HS-5 (cell line): ENCODE results near the gene CASZ1.

Experiments
- DNase-seq: peaks from one replicate; pipeline ENCODE4 v3.0.0-alpha.2; 2012; ENCODE audit warnings: low read depth

CASZ1 gene

DNA sequence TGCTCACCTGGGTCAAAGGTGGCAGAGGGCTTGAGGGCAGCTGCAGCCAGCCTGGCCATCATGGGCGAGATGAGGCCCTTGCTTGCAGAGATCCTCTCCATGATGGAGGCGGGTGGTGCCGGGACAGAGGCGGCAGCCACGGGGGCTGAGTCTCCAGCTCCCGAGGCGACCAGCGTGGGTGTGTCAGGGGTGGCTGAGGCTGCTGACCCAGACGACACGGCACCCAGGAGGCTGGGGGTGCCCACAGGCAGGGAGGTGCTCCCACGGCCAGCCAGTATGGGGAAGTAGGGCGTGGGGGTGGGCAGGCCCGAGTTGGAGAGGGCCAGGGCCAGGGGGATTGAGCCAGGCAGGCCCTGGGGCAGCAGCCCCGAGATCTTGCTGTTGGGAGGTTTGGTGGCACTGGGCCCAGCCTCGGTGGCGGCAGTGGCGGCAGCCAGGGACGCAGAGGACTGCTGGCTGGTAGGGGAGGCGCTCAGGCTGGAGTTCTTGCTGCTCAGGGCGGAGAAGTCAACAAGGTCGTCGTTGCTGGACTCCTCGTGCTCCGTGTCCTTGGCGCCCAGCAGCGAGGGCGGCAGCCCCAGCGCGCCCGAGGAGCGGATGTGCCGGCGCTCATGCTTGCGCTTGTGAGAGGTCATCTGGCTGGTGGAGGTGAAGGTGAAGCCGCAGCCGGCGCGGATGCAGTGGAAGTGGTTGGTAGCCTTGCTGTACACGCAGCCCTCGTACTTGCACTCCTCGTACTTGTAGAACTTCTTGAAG is 142.9 kb downstream of the CASZ1 start:
- no peak for DNase-seq

DNA sequence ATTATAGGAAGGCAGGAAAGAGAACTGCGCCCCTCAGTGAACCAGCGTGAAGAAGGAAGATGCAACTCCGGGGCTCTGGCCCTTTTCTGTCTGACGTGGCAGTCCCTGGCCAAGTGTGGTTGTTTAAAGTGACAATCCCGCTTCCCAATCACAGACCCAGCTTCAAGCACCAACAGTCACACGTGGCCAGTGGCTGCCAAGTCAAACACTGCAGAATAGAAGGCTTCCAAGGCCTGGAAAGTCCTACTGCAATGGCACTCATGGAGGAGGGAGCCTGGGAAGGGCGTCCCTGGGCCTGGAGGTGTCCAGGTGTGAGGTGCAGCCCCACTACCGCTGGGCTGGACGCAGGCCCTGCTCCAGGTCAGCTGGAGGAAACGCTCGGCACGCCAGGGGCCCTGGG is 143.8 kb downstream of the CASZ1 start:
- DNase-seq, result no peak

DNA sequence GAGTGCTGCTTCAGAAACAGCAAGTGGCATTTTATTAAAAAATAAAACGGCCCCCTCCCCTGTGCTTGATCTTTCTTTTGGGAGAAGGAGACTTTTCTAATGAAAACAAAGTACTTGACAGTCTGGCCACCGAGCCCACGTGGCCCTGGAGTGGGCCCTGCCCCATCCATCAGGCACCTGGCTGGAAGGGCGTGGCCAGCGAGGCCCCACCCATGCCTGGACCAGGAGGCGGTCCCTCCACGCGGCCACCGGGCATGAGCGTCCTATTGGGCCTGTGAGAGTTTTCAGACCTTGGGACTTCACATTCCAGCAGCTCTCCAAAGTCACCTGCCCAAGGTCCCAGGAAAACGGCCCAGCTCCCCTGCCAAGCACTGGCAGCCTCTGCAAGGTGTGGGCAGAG is 144.7 kb downstream of the CASZ1 start:
- DNase-seq, result no peak

DNA sequence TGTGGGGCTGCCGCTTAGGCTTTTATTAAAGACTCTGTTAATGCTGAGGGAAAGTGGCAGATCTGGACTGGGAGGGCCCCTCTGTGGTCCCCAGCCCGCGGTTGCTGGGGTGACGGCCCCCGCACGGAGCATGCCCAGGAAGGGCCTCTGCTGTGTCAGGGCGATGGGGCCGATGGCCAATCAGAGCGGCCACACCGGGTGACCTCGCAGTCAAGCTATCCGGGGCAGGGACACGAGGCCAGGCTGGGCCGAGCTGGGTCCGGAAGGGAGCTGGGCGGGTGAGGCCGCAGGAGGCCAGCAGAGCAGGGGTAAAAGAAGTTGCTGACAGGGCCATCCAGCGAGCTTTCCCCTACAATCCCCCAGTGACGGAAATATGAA is 145.1 kb downstream of the CASZ1 start:
- DNase-seq, result no peak

DNA sequence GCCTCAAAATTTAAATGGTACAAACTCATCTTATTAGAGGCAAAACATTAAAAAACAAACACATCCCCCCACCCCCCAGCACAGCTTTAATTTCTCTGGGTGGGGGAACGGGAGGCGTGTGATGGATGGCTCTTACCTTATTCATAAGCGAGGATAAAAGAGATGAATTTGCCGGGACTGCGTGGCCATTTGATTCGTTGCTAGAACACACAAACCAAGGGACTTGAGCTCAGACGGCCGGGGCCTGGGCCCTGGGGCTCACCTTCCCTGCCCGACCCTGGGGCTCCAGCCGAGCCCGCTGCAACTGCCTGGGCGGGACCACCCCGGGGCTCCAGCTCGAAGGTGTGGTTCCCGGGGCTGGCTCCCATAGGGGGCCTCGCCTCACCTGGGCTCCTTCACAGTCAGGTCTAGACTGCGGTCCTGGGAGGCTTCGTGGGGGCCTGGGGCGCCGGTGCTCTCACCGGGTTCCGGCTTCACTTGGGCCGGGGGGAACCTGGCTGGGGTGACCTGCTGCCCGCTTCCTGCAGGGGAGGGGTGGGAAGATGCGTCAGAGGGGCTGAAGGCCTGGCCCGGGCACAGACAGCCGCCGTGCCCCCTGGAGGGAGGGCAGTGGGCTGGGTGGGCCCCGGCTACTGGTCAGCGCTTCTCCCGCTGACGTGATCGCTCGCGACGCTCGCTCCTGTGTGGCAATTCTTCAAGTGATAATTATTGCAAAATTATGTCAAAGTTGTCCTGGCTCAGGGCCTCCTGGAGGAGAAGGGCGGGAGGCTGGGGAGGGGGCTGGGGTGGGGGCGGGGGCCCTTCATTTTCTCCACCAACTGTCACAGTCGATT is 145.7 kb downstream of the CASZ1 start:
- DNase-seq, result no peak

DNA sequence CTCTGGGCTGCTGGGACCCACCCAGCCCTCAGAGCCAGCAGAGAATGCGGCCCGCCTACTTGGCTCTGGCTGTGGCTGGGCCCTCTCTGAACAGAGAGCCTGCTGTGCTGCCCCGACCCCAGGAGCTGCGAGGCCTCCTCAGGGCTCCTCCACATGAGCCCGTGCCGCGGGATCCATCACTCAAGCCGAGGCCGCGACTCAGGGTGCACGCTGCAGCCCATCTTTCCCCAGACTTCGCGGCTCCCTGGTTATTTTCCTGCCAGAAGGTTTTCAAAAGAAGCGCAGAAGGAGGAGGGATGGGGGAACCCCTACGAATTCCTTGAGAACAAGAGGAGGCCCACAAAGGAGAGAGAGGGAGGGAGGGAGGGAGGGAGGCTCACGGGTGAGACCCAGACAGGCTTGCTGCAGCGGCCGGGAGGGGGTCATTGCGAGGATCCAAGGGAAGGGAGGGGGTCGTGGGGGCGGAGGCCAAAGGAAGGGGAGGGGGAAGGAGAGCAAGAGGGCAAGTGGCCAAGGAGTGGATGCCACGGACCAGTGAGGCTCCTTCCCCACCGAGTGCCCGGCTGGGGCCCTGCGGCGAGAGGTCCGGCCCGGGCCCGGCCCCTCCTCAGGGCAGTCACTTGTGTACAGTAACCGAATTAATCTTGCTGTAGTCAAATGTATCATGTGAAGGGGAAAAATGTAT is 146.8 kb downstream of the CASZ1 start:
- DNase-seq, result no peak

DNA sequence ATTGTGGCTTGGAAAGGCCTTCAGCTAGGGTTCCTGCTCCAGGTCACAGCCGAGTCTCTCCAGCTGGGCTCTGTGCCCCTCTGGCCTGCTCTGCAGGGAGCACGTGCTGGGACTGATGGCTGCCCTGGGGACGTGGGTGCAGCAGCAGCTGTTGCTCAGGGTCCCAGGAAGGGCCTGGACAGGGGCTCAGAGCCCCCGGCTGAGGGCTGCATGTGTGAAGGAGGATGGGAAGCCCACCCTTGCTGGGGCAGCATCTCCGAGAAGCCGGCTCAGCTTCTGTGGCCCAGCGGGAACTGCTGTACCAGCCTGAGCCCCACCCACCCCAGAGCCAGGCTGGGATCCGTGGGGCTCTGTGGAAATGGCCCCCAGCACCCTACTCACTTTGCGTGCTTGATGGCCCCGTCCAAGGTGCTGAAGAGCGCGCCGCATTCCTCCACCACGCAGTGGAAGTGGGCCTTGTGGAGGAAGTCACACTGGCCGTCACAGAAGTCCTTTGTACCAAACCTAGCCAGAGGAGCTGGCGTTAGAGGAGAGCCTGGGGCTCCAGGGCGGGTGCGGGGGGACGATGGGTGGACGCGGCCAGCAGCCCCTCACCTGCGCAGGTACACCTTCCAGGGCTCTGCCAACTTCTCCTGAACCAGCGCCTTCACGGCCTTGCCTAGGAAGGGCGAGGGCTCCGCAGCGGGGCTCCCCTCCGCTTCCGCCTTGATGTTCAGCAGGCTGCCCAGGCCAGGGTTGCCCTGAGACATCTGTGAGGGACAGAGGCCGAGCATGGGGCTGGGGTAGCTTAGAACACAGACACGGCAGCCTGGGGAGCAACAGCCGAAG is 147.5 kb downstream of the CASZ1 start:
- DNase-seq, result no peak

DNA sequence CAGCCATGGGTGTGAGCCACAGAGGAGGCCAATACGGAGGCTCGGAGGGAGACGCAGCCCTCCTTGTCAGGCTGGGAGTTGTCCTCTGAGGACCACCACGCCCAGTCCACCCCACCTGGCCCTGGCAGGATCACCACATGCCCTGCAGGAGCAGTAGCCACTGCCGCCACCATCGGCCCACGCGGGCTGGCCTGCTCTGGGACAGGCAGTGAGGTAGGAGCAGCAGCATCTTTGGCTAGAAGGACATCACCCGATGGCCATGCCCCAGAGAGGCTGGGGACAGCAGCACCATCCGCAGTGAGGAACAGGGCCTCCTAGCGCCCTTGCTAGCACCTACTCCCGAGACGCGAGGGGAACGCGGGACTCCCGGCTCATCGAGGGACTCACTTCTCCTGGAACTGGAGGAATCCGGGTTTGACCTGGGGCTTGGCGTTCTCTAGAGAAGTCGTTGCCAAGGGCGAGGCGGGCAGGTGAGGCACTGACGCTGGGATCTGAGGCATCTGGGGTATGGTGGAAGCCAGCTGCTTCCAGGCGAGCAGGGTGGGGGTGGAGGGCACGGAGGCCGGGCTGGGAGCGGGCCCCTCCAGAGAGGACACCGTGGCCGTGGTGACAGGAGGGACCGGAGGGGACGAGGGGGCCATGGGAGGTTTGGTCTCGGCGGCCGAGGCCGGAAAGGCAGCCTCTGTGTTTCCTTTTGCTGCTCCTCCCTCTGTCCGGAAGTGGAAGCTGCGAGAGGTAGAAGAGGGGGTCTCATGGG is 148.9 kb downstream of the CASZ1 start:
- DNase-seq, result no peak

DNA sequence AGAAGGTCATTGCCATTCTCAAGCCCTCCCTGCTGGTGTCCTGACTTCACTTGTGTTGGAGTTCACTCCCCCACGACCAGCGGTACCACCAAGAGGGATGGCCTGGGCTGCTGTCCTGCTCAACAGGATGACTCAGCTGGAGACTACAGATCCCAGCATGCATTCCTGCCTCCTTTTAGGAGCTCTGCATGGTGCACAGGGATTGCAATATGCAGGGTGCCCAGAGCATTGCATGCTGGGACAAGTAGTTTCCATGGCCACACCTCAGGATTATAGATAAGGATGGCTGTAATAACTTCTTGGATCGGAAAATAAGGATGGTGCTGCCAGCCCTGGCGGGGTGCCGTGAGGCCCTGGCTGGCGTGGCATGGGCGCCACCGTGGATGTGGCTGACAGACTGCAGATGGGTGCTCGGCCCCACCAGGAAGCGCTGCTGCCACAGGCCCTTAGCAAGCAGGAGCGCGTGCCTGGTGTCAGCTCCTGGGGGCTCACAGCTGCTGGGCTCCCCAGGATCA is 150.0 kb downstream of the CASZ1 start:
- DNase-seq, result peak; percentile 26

DNA sequence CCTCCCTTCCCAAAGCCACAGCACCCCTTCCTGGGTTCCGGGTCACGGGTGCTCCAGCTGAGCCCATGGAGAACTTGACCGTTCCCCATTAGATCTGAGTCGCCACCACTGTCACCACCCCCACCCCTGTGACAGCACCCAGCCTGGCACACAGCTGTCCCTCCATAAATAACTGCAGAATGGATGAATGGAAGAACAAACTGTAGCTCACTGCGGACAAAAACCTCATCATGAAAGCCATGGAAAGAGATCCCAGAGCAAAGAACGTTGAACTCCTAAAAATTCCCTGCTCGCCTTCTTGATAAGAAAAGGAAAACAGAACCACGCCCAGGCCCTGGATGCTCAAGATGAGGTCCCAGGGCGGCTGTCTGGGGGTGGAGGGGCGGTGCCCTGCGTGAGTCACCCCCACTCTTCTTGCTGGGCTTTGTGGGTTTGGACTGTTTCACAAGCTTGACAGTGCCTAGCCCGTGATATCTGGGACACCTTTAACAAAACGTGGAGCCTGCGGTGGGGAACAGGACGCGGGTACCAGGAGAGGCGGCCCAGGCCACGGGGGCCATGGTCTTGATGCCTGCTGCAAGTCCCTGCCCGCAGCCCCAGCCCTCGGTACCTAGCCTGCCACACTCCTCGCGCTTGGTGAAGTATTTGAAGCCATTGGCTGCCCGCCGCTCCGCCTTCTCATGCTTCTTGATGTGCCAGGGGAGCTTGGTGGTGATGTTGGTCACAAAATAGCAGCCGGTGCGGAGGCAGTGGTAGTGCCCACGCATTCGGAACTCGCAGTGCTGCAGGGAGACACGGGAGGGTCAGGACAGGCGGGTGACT is 151.9 kb downstream of the CASZ1 start:
- DNase-seq, result no peak

DNA sequence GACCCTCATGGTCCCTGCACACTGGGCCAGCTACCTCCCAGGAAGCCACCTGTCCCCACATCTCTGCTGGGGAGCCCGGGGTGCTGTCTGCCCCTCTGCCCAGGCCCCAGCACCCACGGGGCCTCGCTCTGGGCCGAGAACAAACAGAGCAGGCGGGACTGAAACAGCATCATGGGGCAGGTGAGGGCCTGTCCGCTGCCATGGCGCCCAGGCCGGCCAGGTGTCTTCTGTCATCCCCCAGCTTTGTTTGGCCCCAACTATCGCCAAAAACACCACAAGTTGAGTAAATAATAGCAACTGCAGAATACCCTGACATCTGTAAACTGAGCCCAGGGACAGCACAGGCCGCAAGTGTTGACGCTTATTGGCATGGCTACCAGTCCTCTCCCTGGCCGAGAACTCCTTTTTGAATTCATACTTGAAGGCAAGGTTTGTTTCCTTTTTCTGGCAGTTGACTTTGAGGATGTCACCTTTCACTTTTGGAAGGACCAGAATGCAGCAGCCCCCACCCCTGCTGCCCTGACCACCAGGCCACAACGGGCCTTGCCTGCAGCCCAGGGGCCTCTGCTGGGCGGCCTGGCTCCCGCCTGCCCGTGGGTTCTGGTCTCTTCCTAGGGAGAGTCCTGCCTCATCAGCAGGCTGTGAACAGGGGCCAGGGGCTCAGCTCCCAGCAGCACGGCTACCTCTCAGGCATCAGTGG is 152.7 kb downstream of the CASZ1 start:
- no peak for DNase-seq

DNA sequence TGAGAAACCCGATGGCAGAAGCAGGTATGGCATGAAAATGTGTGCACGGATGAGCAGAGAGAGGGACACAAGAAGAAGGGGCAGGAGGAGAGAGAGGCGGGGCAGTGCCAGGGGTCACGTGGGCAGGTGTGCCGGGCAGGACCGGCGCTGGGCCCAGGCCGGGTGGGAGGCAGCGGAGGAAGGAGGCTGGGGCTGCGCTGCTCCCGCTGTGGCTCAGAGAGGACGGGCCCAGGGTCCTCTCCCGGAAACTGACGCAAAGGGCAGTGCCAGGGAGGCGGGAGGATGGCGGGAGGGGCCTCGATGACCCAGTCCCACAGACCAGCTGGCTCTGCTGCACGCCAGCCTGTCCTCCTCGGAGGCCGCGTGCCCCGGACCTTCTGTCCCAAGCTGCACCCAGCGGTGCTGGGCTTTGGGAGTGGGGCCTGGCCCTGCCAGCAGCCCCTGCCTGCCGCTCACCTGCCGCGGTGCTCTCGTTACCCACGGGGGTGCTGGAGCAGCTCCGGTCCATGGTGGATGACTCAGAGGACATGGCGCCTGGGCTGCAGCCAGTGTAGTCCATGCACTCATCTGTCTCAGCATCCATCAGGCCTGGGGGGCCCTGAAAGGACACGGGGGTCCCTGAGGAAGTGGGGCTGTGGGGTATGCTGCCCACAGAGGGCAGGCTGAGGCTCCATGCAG is 153.9 kb downstream of the CASZ1 start:
- DNase-seq, result no peak

DNA sequence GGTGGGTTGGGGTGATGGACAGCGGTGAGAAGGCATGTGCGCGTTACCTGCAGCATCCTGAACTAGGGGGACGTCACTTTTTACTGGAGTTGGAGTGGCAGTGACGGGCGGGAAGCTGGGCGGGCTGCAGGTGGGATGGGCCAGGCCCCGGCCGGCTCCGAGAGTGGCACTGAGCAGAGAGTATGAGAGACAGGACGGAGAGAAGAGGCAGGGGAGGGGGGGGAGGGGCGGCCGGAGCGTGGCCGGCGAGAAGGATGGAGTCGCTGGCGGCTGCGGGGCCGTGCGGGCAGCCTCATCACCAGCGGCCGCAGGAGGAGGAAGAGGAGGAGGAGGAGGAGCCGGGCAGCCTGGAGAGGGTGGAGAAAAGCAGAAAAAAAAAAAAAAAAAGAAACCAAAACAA is 154.5 kb downstream of the CASZ1 start:
- no peak for DNase-seq

DNA sequence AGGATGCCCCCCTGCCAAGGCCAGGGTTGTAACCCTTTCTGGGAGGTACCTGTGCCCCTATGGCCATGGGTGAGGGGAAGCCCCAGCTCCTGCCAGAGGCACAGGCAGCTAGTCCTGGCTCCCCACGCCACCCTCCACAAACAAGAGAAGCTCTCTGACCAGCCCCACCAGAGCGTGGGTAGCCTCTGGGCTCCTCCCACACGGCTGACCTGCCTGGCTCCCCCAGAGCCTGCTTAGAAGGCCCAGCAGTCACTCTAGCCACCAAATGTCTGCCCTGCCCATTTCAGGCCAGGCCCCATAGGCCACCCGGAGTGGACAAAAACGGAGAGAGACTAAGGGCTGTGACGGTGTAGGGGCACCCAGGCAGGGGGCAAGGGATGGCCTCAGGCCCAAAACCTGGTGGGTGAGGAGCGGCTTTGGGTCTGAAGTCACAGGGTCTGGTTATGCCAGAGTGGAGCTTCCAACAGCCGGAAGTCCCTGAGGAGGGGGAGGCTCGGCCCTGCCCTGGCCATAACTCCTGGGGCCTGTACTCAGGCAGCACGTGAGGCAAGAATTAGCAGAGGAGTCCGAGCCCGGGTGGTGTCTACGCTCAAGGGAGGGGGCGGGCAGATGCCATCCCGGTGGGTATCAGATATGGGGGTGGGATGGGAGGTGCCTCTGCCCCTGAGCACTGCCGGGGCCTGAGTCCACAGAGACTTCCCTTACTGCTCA is 155.4 kb downstream of the CASZ1 start:
- no peak for DNase-seq

DNA sequence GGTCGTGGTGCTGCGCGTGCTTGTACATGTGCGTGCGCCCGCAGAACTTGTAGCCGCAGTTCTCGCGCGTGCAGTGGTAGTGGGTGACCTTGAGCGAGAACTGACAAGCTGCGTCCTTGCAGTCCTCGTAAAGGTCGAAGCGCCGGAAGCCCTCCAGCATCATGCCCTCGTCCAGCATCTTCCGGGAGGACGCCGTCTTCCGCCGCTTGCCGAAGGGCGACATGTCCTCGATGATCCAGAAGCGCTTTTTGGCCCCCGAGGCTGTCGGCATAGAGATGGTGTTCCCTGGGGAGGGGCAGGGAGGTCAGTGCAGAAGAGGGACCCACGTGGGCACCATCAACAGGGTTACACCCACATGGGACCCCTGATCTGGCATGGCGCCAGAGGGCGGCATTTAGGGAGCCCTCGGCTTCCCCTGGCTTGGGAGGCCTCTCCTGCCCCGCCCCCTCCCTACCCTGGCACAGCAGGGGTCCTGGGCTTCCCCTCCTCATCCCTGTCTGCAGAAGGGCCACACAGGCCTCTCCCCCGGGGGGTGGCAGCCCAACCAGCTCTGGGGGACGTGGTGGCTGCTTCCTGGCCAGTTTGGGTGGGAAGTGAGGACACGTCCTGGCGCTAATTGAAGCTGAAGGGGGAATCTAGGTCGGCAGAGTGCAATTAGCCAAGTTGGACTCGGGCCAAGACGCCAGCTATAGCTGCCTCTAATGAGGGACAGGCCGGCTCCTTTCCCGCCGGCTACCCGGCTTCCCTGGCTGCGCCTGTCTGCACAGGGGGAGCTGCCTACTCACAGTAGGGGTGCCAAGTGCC is 156.5 kb downstream of the CASZ1 start:
- no peak for DNase-seq

DNA sequence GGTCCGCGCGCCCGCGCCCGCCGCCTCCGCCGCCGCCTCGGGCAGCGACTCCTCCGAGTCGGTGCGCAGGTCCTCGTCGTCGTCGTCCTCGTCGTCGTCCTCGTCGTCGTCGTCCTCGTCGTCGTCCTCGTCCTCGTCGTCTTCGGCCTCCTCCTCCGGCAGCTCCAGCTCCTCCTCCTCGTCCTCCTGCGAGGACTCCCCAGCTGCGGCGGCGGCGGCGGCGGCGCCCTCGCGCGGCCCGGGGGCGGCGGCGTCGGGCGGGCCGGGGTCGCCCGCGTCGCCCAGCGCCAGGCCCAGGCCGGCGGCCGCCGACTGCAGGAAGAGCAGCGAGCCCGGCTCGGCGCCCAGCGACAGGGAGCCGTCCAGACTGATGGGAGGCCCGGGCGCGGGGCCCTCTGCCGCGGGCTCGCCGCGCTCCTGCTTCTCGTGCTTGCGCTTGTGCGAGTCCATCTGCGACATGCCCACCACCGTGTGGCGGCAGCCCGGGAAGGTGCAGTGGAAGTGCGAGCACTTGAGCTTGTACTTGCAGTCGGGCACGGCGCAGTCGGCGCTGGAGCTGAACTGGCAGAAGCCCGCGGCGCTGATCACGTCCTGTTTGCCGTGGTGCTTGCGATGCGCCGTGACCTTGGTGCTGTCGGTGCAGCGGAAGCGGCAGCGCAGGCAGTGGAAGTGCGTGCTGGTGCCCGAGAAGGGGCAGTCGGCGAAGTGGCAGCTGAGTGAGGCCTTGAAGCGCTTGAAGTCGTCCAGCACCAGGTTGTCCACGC is 157.3 kb downstream of the CASZ1 start:
- no peak for DNase-seq

DNA sequence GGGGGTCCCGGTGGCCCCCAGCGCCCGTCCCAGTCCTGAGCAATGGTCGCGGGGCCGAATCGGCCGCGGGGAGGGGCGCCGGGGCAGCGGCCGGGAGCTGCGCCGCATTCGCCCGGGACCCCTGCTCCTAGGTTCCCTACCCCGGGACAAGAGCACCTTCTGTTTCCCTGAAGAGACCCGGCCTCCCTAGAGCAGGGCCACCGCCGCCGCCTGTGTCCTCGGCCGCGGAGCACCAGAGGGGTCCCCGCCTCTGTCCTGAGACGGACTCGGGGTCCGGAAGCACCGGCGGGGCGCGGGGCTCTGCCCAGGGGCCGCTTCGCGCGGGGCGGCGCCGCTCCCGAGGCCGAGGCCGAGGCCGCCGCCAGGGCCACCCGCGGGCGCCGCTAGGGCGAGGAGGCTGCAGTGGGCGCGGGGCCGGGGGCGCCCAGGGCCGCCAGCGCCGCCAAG is 157.9 kb downstream of the CASZ1 start:
- DNase-seq, result no peak
